Activated CD8-positive, alpha-beta memory T cell treated with anti-CD3 and anti-CD28 coated beads for 4 hours (primary cell): Measurements from ENCODE around the gene KCNQ5.

Experiments used
- DNase-seq, 2 donors: peaks; one replicate each; pipeline ENCODE4 v3.0.0-alpha.2; 2020; ENCODE audit warnings: low read depth in 2 of 2

KCNQ5 gene

GRCh38 chr6:72793641-72794395 is 172.0 kb downstream of the KCNQ5 start:
- DNase-seq = no peak

GRCh38 chr6:72798196-72798595 is 176.3 kb downstream of the KCNQ5 start:
- no peak for DNase-seq

- no peak for DNase-seq
These were observed 188.0 kb downstream of the KCNQ5 start for GRCh38 chr6:72809746-72810379.

DNA sequence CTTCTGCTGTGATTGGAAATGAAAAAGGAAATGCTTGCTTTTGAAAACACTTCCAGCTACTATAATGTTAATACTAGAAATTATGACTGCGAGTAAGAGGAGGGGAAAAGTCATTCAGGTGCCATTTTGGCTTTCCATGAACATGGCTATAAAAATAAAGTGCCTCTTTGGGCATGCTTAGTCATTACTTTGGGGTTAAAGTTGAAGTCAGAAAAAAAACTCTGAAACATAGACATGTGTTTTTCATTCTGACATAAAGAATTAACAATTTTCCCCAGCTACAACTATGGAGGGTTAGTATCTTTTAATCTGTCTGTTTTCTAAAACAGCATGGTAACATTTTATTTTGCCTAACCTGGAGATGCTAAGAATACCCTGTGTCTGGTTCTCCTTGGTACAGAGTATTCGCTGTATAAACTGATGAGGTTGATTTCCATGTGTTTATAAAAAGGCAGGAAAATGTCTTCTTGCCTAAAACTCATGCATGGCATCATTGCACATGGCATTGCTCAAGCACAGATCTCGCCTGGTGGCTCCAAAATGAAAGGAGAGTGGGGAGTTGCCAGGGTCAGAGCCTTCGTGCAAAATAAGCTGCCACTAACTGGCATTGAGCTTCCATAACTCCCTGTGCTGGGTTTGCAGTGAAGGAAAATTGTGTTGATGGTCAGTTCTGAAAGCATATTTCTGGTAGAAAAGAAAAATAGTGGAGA is 188.9 kb downstream of the KCNQ5 start:
- no peak for DNase-seq

DNA sequence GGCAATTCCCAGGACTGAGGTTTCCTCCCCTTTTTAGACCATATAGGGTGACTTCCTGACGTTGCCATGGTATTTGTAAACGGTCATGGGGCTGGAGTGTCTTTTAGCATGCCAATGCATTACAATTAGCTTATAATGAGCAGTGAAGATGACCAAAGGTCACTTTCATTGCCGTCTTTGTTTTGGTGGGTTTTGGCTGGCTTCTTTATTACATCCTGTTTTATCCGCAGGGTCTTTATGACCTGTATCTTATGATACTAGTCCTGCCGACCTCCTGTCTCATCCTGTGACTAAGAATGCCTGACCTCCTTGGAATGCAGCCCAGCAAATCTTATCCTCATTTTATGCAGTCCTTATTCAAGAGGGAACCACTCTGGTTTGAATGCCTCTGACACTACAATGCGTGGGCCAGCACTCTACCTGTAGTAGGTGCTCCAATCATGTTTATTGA is 190.1 kb downstream of the KCNQ5 start:
- no peak for DNase-seq

DNA sequence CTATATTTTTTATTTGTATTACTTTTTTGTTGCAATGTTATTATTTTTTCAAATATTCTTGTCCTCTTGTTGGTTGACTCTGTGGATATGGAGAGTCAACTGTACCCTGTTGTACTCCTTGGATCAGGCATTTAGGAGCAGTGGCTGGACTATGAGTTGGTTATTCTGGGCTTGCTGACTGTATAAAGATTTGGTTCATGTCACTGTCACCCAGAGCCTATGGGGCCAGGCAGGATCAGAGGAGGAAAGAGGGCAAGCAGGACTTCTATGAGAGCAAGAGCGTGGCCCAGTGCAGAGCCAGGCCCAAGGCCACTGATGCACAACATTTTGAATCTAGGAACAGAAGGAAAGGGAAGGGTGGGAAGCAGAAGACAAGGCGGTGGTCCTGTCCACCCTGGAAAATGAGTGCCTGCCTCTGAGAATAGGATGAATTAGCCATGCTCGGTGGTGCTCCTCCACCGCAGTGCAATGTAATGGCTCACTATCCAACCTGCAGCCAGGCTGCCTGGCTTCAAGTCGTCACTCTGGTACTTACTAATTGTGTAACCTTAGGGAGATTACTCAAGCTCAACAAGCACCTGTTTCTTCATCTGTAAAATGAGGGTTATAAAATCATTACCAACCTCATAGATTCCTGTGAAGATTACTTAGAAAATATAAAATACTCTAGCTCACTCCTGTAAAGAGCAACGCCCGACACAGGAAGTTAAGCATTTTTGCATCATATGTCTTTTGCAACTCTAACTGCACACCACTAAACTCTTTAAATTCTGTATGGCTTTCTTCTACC is 192.1 kb downstream of the KCNQ5 start:
- no peak for DNase-seq

GRCh38 chr6:72816022-72816421 is 194.2 kb downstream of the KCNQ5 start:
- no peak for DNase-seq

- DNase-seq = no peak
These were observed 195.3 kb downstream of the KCNQ5 start for GRCh38 chr6:72817208-72817607.

DNA sequence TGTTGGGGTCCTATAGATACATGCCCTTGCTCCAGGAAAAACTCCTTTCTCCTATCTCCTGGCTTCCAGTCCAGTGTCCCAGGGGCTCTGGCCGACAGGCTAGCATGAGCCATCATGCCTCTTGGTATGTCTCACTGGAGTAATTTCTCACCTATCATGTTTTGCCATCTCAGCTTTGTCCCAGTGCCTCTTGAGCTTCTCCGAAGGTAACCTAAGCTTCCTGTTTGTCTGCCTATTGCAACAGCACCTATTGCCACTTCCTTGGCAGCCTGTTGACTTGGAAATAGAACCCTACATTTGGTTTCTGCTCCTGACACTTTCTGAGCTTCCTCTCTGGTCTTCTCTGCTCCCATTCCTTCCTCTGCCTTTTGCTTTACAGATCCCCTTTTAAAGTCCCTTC is 197.7 kb downstream of the KCNQ5 start:
- DNase-seq = no peak

DNA sequence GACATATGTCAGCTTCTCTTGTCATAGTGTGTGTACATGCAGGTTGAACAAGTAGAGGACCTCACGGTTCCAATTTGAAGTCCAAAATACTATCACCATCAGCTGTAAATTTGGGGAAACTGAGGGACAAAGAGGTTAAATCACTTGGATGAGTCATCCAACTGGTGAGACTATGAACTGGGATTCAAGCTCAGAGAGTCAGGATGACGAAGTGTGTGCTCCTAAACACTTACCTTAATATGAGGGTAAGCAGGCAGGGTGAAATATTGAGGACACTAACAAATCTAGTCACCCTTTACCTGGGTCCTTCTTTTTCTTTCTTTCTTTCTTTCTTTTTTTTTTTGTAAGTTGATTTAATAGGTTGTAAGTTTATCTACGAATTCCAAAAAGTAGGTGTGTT is 198.3 kb downstream of the KCNQ5 start:
- DNase-seq = no peak

- DNase-seq = no peak
These were observed 199.0 kb downstream of the KCNQ5 start for GRCh38 chr6:72820906-72821305.

- no peak for DNase-seq
These were observed 200.2 kb downstream of the KCNQ5 start for GRCh38 chr6:72822023-72822422.

DNA sequence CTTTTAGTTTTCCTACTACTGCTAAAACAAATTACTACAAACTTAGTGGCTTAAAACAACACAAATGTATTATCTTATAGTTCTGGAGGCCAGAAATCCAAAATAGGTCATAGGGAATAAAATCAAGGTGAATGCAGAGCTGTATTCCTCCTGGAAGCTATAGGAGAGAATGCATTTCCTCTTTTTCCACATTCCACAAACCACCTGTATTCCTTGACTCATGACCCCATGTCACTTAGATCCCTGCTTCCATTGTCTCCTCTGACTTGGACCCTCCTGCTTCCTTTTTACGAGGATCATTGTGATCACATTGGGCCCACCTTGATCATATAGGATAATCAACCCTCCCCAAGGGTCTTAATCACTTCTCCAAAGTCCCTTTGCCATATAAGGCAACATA is 200.8 kb downstream of the KCNQ5 start:
- no peak for DNase-seq

- DNase-seq = no peak
These were observed 203.0 kb downstream of the KCNQ5 start for GRCh38 chr6:72824833-72825232.

DNA sequence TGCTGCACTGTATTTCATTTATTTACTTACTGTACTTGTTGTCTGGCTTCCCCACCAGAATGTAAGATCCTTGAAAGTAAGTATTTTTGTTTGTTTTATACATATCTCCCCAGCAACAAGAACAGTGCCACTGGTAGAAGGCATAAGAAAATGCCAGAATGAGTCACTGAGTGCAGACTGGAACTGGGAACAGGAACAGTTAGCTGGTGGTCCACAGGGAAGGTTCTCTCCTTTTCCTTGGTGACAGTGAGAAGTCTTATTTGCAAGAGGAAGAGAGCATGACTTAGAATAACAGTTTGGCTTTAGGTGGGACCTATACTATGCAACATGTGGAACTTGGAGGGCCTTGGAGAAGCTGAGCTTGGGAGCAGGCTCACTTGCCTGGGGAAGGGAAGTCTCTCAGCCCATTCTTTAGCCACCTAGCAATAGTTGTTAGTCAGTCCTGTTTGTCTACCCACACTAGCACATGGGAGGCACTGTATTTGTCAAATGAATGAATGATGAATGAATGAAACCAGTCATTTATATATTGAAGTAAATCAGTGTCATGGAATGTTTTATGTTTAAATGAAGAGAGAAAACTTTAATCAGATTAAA is 203.5 kb downstream of the KCNQ5 start:
- DNase-seq = no peak

DNA sequence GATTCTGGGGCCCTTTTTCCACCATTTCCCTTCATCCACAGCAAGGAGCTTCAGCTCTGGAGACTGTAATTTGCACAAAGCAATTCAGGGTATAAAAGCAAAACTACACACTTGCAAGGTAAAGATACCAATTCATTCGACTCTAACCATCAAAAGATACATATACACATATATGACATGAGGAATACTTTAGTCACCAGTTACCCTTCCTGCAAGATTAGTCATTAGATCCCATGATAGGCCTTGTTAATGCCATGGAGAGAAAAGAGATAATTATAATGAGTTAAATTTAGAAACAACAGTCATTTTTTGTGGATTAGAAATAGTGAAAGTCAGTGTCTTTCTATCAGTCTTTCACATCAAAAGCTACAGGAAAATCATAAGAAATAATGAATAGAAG is 204.2 kb downstream of the KCNQ5 start:
- no peak for DNase-seq

DNA sequence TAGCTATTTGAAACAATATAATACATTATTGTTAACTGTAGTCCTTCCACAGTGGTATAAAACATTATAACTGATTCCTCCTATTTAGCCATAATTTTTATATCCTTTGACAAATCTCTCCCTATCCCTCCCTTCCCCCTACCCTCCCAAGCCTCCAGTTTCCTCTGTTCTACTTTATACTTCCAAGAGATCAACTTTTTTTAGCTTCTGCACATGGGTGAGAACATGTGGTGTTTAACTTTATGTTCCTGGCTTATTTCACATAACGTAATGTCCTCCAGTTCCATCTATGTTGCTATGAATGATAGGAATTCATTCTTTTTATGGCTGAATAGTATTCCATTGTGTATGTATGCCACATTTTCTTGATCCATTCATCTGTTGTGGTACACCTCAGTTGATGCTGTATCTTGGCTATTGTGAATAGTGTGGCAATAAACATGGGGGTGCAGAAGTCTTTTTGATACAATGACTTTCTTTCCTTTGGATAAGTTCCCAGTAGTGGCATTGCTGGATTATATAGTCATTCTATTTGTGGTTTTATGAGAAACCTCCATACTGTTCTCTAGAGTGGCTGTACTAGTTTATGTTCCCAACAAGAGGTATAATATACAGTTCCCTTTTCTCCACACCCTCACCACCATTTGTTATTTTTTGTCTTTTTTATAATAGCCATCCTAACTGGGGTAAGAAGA is 205.0 kb downstream of the KCNQ5 start:
- DNase-seq = no peak

DNA sequence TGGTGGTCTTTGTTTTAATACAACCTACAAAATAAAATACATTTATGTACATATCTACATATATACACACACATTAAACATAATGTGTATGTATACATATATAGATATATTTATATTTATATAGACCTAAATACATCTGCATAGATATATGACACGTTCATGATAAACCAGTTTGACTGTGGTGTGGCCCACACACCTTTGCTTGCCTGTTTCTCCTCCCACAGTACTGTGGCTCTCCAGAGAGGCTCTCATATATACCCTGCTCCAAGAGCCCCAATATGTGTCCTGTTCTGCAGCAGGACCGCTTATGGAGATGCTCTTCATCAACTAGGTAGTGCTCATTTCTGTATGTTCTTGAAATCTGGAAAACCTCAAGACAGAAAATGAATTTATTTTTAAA is 207.0 kb downstream of the KCNQ5 start:
- DNase-seq = no peak

DNA sequence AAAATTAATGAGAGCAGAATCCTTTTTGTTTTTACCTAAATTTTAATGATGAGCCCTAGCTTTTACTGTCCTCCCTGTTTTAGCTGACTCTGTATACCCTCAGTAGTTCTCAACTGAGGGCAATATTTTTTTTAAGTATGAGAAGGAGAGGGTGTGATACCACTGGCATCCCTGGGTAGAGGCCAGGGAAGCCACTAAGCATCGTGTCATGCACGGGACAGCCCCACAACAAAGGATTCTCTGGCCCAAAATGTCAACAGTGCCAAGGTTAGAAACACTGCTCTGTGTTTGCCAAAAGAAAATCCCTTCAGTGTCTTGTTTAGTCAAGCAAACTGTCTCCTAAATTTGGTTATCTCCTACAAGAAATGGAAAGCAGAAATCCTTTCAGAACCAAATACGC is 210.4 kb downstream of the KCNQ5 start:
- DNase-seq = no peak

DNA sequence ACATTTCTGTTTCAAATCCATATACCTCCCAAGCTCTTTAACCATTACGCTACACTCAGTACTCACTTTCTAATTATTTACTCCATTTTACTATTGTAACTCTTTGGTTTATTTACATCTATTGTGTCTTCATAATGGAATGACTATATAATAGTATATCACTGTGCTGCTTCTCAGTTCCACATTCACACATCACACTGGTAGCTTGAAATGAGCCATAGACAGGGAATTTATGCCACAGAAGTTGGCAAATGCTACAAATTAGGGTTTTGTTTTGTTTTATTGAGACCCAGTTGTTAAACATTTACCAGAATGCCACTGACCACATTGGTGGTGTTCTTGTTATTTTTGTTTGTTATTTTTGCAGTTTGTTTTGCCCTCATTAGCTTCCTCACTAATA is 213.9 kb downstream of the KCNQ5 start:
- no peak for DNase-seq

GRCh38 chr6:72836971-72837370 is 215.1 kb downstream of the KCNQ5 start:
- no peak for DNase-seq
